Embryonic facial prominence (tissue), 1 donor: Measurements from ENCODE around the gene KCNA5.

ENCODE experiments used
- DNase-seq: peaks from one replicate; pipeline ENCODE4 v3.0.0-alpha.2; 2016; ENCODE audit errors: extremely low spot score

Gene KCNA5

GRCh38 chr12:5064913-5065490 lies 21.3 kb downstream of the KCNA5 start:
- no peak for DNase-seq

- DNase-seq = no peak
Observed at GRCh38 chr12:5066251-5066650, 22.6 kb downstream of the KCNA5 start.

- DNase-seq = no peak
Observed at GRCh38 chr12:5068126-5068525, 24.4 kb downstream of the KCNA5 start.

- DNase-seq = no peak
Observed at GRCh38 chr12:5068619-5069018, 24.9 kb downstream of the KCNA5 start.

- DNase-seq = no peak
Observed at GRCh38 chr12:5070090-5070489, 26.4 kb downstream of the KCNA5 start.

- no peak for DNase-seq
Observed at GRCh38 chr12:5071496-5071895, 27.8 kb downstream of the KCNA5 start.

- no peak for DNase-seq
Observed at GRCh38 chr12:5072311-5072710, 28.6 kb downstream of the KCNA5 start.

GRCh38 chr12:5073054-5073453 lies 29.4 kb downstream of the KCNA5 start:
- DNase-seq = no peak

GRCh38 chr12:5073853-5074252 lies 30.2 kb downstream of the KCNA5 start:
- no peak for DNase-seq

GRCh38 chr12:5076761-5077160 lies 33.1 kb downstream of the KCNA5 start:
- DNase-seq = no peak

- no peak for DNase-seq
Observed at GRCh38 chr12:5078423-5078822, 34.7 kb downstream of the KCNA5 start.

GRCh38 chr12:5081016-5081415 lies 37.3 kb downstream of the KCNA5 start:
- DNase-seq = no peak

- no peak for DNase-seq
Observed at GRCh38 chr12:5083955-5084849, 40.5 kb downstream of the KCNA5 start.

- no peak for DNase-seq
Observed at GRCh38 chr12:5085896-5086295, 42.2 kb downstream of the KCNA5 start.

GRCh38 chr12:5087831-5088554 lies 44.3 kb downstream of the KCNA5 start:
- no peak for DNase-seq

GRCh38 chr12:5088586-5089264 lies 45.0 kb downstream of the KCNA5 start:
- no peak for DNase-seq

- DNase-seq = no peak
Observed at GRCh38 chr12:5094551-5094950, 50.9 kb downstream of the KCNA5 start.

GRCh38 chr12:5094986-5095385 lies 51.3 kb downstream of the KCNA5 start:
- no peak for DNase-seq
